GM18507 (cell line): ENCODE results near the gene OR7C1.
"Not testable (repeated sequence)": the region's sequence is repeated elsewhere in the genome, so short reads cannot be mapped to it uniquely, and the experiment has no call there.

ENCODE experiments used
- DNase-seq: peaks from one replicate; pipeline ENCODE4 v3.0.0; 2011; ENCODE audit warnings: low read depth; ENCODE audit not compliant: insufficient read length; ENCODE audit errors: extremely low spot score
- FAIRE-seq: peaks from 2 replicates; lab custom pipeline; 2011; peaks lifted over from hg19 to GRCh38; lab: Jason Lieb, UNC

The OR7C1 gene

GRCh38 chr19:14786421-14786851 lies 48.5 kb downstream of the OR7C1 start:
- no peak for DNase-seq
- no peak for FAIRE-seq

DNA sequence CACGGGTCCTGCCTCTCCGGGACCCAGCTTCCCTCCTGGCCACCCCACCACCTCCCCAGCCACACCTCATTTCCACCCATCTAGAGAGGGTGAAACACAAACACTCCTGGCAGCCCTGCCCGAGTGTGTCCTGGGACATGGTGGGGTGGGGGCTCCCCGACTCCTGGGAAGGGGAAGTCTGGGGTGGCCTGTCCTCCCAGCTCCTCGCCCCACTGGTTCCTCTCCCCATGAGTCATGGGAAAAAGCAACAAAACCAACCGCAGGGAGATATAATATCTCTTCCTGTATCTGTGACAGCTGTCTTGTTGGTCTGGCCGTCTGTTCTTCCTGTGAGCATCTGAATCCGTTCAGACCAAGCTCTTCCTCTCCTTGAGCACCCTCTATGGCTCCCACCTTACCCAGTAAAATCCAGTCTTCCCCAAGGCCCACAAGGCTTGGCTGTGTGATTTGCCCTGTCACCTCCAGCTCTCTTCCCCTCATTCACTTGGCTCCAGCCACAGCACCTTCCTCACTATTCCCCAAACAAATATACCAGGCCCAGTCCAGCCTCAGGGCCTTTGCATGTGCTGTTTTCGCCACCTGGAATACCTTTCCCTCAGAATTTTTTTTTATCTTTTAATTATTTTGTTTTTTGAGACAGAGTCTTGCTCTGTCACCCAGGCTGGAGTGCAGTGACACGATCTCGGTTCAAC lies 49.7 kb downstream of the OR7C1 start:
- DNase-seq = not testable (repeated sequence)
- peak; percentile 86 for FAIRE-seq

DNA sequence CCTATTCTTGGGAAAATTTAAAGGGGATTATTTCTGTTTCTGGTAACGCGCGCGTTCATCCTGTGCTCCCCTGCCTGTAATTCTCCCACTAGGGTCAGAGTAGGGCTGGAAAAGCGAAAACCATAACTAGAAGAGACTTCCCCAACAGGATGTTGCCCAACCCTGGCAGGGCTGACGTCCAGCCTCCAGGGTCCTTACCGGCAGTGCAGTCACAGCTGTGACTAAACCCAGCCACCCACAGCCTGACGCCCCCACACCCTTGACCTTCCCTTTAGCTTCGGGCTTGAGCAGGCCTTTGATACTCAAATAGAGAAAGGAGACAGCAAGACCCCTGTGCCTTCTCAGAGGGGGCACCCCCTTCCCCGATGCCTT lies 50.3 kb downstream of the OR7C1 start:
- FAIRE-seq = not testable (repeated sequence)

DNA sequence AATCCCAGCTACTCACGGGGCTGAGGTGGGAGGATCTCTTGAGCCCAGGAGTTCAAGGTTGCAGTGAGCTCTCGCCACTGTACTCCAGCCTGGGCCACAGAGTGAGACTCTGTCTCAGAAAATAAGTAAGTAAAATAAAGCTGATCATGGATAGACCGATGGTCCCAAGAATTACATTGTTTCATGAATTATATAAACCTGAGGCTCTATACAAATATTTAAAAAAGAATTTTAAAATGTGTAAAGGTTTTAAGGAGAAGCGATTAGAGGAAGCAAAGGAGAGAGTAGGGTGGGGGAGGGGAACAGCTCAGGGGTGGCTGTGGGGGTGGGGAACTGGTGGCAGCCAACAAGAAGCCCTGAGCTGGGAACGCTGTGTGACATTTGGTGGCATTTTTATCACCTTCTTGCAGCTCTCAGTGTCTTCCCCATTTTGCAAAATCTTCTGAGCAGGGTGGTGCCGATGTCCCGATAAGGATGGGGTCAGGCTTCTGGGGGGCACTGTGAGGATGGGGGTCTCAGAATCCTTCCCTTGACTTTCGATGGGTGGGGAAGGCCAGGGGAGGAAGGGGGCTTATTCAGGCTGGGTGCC lies 51.5 kb downstream of the OR7C1 start:
- DNase-seq, FAIRE-seq: not testable (repeated sequence)

More for the DNA sequence above, 50.3 kb downstream of the OR7C1 start:
- not testable (repeated sequence) for DNase-seq

DNA sequence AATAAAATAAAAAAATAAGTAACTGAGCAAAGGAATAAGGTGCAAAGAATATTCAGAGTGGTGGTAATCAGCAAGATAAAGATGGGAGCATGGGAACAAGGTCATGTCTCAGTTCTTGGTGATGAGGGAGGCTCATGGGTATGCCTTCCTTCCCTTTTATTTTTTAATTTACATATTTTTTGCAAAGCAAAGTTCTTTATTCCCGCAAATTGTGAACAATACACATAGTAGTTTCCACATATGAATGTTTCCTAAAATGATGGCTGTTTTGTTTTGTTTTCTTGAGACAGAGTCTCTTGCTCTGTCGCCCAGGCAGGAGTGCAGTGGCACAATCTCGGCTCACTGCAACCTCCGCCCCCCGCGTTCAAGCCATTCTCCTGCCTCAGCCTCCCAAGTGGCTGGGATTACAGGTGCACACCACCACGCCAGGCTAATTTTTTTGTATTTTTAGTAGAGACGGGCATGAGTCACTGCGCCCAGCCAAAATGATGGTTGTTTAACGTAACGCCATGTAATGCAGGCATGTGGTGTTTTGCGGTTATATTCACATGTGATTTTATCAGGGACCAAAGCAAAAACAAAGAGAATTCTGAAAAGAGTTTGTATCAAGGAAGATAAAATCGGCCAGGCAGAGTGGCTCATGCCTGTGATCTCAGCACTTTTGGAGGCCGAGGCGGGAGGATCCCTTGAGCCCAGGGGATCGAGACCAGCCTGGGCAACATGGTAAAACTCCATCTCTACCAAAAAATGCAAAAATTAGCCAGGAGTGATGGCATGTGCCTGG lies 52.2 kb downstream of the OR7C1 start:
- DNase-seq (no peak), FAIRE-seq (no peak)

DNA sequence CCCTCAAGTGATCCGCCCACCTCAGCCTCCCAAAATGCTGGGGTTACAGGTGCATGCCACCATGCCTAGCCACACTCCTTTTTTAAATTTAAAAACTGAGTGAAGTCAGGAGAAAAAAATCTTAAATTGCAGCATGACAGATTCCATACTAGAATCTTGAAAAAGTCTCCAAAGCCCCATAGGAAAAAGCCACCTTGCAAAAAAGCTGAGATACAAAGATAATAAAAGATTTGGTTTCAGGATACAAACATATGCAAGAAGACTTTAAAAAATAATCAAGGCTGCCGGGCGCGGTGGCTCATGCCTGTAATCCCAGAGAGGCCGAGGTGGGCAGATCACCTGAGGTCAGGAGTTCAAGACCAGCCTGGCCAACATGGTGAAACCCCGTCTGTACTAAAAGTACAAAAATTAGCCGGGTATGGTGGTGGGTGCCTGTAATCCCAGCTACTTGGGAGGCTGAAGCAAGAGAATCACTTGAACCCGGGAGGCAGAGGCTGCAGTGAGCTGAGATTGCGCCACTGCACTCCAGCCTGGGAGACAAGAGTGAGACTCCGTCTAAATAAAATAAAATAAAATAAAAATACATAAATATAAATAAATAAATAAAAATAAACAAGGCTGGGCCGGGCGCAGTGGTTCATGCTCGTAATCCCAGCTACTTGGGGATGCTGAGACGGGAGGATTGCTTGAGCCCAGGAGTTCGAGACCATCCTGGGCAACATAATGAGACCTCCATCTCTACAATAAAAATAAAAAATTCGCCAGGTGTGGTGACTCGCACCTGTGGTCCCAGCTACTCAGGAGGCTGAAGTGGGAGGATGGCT lies 53.1 kb downstream of the OR7C1 start:
- not testable (repeated sequence) for FAIRE-seq, DNase-seq

GRCh38 chr19:14780622-14781225 lies 54.3 kb downstream of the OR7C1 start:
- peak; percentile 54 for FAIRE-seq
- DNase-seq = not testable (repeated sequence)

GRCh38 chr19:14779151-14779550 lies 55.8 kb downstream of the OR7C1 start:
- no peak for FAIRE-seq

DNA sequence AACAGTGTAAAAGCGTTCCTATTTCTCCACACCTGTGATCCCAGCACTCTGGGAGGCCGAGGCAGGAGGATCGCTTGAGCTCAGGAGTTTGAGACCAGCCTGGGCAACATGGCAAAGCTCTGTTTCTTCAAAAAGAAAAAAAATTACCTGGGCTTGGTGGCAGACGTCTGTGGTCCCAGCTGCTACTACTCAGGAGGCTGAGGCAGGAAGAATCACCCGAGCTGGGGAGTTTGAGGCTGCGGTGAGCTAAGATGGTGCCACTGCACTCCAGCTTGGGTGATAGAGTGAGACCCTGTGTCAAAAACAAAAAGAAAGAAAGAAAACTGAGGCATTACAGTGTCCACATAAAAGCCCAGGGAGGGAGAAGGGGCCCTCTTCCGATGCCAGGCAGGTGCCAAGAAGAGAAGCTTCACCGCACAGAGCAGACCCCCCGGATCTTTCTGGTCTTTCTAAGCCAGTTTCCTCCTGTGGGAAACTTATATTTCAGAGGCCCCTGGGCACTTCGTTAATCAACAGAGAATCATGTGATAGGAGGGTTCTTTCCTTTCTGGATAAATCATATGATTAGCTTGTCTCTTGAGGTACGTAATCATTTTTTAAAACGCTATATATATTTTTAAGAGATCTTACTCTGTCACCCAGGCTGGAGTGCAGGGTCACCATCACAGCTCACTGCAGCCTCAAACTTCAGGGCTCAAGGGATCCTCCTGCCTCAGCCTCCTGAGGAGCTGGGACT lies 56.7 kb downstream of the OR7C1 start, which contains the start of gene ADGRE2:
TSS of gene ADGRE2 (minus strand) at position 451 of the 736 bp plus-strand sequence. CDS start 1,804 bp downstream, outside the sequence.
- DNase-seq, FAIRE-seq: not testable (repeated sequence)

More at GRCh38 chr19:14779151-14779550, 55.8 kb downstream of the OR7C1 start:
- DNase-seq = no peak

DNA sequence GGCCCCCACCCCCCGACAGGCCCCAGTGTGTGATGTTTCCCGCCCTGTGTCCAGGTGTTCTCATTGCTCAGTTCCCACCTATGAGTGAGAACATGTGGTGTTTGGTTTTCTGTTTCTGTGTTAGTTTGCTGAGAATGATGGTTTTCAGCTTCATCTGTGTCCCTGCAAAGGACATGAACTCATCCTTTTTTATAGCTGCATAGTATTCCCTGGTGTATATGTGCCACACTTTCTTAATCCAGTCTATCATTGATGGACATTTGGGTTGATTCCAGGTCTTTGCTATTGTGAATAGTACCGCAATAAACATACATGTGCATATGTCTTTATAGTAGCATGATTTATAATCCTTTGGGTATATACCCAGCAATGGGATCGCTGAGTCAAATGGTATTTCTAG lies 57.3 kb downstream of the OR7C1 start:
- not testable (repeated sequence) for DNase-seq

GRCh38 chr19:14775869-14776586 lies 59.0 kb downstream of the OR7C1 start:
- DNase-seq (no peak), FAIRE-seq (peak; percentile 59)

More for the DNA sequence above, 57.3 kb downstream of the OR7C1 start:
- FAIRE-seq = not testable (repeated sequence)

DNA sequence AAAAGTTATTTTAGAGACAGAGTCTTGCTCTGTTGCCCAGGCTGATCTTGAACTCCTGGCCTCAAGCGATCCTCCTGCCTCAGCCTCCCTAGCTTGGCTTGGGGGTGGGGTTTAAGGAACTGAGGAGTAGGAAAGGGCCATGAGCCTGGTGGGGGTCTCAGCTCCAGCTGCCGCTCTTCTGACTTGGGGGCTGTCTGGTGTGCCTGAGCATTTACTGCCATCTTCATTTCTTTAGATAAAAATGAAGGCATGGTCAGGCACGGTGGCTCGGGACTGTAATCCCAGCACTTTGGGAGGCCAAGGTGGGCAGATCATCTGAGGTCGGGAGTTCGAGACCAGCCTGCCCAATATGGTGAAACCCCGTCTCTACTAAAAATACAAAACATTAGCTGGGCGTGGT lies 59.7 kb downstream of the OR7C1 start:
- DNase-seq, FAIRE-seq: not testable (repeated sequence)

- DNase-seq (no peak), FAIRE-seq (no peak)
These were observed 60.6 kb downstream of the OR7C1 start for GRCh38 chr19:14774373-14774772.

DNA sequence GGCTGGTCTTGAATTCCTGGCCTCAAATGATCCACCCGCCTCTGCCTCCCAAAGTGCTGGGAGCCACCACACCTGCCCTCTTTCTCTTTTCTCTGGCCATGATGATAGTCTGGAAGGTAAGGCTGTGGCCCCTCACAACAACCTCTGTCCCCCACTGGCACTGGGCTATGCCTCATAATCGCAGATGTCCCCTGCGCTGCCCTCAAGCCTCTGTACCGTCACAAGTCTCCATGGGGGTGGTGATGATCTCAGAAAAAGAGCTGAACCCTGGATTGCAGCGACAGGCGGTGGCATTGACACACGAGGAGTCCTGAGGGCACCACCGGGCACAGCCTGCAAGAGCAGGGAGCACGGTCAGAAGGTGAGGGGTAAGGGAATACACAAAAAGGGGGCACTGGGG lies 61.3 kb downstream of the OR7C1 start:
- DNase-seq, FAIRE-seq: not testable (repeated sequence)

DNA sequence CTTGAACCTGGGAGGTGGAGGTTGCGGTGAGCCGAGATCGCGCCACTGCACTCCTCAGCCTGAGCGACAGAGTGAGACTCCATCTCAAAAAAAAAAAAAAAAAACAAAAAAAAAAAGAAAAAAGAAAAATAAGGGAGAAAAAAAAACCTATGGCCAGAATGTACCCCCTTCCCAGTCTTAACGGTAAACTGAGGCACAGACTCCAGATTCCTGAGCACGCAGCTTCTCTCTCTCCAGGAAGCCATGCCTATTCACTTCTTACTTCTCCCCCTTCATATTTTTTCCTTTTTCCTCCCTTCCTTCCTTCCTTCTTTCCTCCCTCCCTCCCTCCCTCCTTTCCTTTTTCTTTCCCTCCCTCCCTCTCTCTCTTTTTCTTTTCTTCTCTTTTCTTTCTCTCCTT lies 62.0 kb downstream of the OR7C1 start:
- DNase-seq (no peak), FAIRE-seq (no peak)

DNA sequence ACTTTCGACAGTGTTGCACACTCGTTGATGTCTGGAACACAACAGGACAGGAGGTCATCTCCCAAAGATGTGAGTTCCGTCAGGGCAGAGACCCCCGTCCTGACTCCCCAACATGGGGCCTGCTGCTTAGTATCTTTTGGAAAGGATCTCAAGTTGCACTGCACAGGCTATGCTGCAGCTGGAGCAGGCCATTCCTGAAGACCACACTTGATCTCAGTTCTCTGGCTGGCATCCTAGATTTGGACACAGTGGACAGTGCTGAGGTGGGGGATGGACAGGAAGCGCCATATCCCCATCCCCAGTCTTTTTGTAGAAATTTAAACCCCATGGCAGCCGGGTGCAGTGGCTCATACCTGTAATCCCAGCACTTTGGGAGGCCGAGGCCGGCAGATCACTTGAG lies 62.5 kb downstream of the OR7C1 start:
- FAIRE-seq (no peak), DNase-seq (no peak)

DNA sequence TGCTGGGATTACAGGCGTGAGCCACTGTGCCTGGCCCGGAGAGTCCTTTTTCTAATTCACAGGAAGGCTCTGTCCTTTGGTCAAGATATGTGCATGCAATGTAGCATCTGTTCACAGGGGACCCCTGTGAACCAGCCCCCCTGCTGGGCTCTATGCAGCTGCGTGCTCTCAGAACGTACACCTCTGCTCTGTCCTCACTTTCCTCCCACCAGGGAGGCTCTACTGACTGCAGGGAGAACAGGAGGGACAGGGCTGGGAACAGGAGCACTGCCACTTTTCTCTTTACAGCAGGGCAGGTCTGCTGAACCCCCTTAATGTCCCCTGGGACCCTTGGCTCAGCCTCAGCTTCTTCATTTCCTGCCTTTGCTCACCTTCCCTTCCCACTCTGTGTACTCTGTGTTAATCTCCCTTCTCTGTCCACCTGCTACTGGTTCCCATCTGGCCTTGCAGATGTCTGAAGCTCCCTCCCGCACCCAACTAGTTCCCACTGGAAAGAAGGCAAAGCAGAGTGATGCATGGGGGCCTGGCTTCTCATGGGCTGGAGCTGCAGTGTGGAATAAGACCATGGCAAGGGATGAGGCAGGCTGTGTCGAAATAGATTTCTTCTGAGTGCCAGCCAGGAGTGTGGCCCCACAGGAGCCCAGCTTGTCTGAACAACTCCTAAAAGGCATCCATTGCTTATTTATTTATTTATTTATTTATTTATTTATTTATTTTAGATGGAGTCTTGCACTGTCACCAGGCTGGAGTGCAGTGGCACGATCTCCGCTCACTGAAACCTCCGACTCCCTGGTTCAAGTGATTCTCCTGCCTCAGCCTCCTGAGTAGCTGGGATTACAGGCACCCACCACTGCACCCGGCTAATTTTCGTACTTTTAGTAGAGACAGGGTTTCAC lies 63.8 kb downstream of the OR7C1 start:
- FAIRE-seq = no peak
- DNase-seq = no peak
